Small intestine (tissue), 7 donors: ENCODE results near the gene SH3RF3. TPM values are rescaled to one million over a fixed set of nuclear protein-coding genes. Genes with fewer than 3 reads are reported as not detected.

Experiments
- DNase-seq, 2 donors: peaks; one replicate each; pipeline versions ENCODE4 v3.0.0 to v3.0.0-alpha.2; 2013
- FAIRE-seq: peaks from 2 replicates; lab custom pipeline; 2012; peaks lifted over from hg19 to GRCh38; lab: Jason Lieb, UNC
- H3K27ac ChIP-seq, 3 donors: one replicate each; pipeline ENCODE4 v1.5.1; 2013; ENCODE audit warnings: low read length in 2 of 3, mild to moderate bottlenecking in 2 of 3, control low read depth in 1 of 3, inconsistent platforms in 1 of 3, low read depth in 1 of 3, moderate library complexity in 1 of 3
- H3K27me3 ChIP-seq, 3 donors: one replicate each; pipeline ENCODE4 v1.6.1; 2013; ENCODE audit warnings: low read length in 3 of 3, inconsistent platforms in 1 of 3; ENCODE audit not compliant: control insufficient read depth in 3 of 3, insufficient read depth in 3 of 3
- H3K36me3 ChIP-seq, 3 donors: one replicate each; pipeline ENCODE4 v1.6.1; 2013; ENCODE audit warnings: low read length in 3 of 3, inconsistent platforms in 1 of 3, low read depth in 1 of 3, mild to moderate bottlenecking in 1 of 3, moderate library complexity in 1 of 3; ENCODE audit not compliant: control insufficient read depth in 3 of 3, insufficient read depth in 2 of 3
- H3K4me1 ChIP-seq, 3 donors: one replicate each; pipeline ENCODE4 v1.6.1; 2013; ENCODE audit warnings: low read length in 2 of 3, inconsistent platforms in 1 of 3, low read depth in 1 of 3, mild to moderate bottlenecking in 1 of 3, moderate library complexity in 1 of 3; ENCODE audit not compliant: control insufficient read depth in 3 of 3, insufficient read depth in 2 of 3
- H3K4me3 ChIP-seq, 3 donors: one replicate each; pipeline ENCODE4 v1.5.1; 2013; ENCODE audit warnings: low read length in 3 of 3, control low read depth in 1 of 3, inconsistent platforms in 1 of 3, low read depth in 1 of 3, mild to moderate bottlenecking in 1 of 3, moderate library complexity in 1 of 3
- H3K9me3 ChIP-seq, 2 donors: one replicate each; pipeline ENCODE4 v1.6.1; 2013; ENCODE audit warnings: low read depth in 1 of 2, low read length in 1 of 2; ENCODE audit not compliant: control insufficient read depth in 2 of 2, insufficient read depth in 1 of 2
- WGBS, 3 donors: extraction: QIAGEN DNeasy Blood & Tissue Kit; methylation state at CpG; one replicate each; pipeline ENCODE4 v1.1.7; 2013; 5-methylcytosine and 5-hydroxymethylcytosine counted together
- polyA plus RNA-seq, 4 donors: library from polyadenylated mRNA; stranded (reverse) in 3 of 4; unstranded in 1 of 4; fragments of 200-250 nt in 3 of 4; fragments of 120-200 nt in 1 of 4; gene quantifications; one replicate each; pipeline versions ENCODE4 v1.2.1 to v1.2.3, GENCODE V29; 2013
- donor health status: healthy with polysubstance abuse.
- donor health status: control.
- donor health status: control.
- donor health status: Bipolar disorder and iron deficiency.
- donor health status: healthy.

SH3RF3 gene
- polyA plus RNA-seq, 4 donors, result 0.22 to 3.9 (median 1.2) TPM

DNA sequence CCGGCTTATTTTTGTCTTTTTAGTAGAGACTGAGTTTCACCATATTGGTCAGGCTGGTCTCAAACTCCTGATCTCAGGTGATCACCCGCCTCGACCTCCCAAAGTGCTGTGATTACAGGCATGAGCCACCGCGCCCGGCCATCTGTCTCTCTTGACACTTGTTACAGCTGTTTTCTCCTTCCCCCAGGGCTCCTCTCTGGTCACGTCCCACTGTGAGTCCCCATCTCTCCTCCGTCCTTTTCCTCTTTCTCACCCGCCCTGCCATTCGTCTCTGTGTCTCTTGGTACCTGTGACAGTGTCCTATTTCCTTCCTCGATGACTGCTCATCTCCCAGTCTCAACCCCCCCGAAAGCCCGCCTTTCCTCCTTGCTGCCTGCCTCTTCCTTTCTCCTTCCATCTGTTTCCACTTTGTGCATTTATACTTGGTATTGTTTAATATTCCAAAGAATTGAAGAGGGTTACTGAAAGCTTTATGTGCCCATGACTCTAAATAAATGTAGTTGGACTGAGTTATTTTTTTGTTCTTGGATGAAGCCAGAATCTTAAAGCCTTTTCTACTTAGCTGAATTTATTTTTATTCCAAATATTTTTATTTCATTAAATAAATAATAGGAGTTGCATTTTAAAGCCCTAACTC, 241.5 kb downstream of the SH3RF3 start:
- WGBS, 3 donors, result 77 to 90% (median 84%) methylated on average over 13 of the region's 13 CpGs
- Histone ChIP-seq H3K27me3 (peaks cover 0 to 3% (median 0%) of the 10 kb centered on the region in 3 donors), H3K27ac (no peak overlapping the region), H3K36me3 (no peaks in the 10 kb centered on the region), H3K4me3 (no peak overlapping the region), H3K4me1 (no peaks in the 10 kb centered on the region), H3K9me3 (no peaks in the 10 kb centered on the region)
- FAIRE-seq (no peak), DNase-seq (no peak)

DNA sequence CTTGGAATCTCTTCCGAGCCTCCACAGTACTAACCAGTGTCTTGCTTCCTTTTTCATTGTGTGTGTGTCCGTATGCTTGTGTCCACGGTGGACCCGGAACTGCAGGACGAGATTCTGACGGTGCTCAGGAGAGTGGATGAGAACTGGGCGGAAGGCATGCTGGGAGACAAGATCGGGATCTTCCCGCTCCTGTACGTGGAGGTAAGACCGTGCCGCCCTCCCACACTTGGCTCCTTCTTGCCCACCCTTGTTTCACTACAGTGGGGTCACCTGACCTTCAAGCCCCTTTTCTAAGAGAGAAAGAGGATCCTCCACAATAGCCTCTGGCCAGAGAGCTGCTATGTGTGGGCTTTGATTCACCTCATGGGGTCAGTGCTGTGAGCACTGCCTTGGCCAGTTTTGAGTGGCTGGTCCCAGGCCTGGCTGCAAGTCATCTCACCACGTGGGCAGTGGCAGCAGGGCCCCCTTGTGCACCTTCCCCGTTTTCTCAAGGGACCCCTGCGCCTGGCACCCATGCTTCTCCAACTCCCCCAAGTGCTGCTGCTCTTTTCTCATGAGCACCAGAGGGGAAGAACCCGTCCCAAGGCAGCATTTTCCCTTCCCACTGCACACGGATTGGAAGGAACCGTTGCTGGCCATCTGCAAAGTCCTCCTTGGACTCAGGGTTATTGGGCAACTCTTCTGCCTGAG, 242.6 kb downstream of the SH3RF3 start:
- H3K27me3 ChIP-seq, result peaks cover 0 to 3% (median 0%) of the 10 kb centered on the region in 3 donors
- H3K4me3 ChIP-seq, result no peak overlapping the region
- H3K27ac ChIP-seq, result no peak overlapping the region
- 86 to 90% (median 87%) methylated on average over 18 of the region's 18 CpGs for WGBS, 3 donors
- no peaks in the 10 kb centered on the region for H3K36me3 ChIP-seq
- H3K4me1 ChIP-seq, result no peaks in the 10 kb centered on the region
- DNase-seq, result no peak
- no peak for FAIRE-seq
- H3K9me3 ChIP-seq, result no peaks in the 10 kb centered on the region

DNA sequence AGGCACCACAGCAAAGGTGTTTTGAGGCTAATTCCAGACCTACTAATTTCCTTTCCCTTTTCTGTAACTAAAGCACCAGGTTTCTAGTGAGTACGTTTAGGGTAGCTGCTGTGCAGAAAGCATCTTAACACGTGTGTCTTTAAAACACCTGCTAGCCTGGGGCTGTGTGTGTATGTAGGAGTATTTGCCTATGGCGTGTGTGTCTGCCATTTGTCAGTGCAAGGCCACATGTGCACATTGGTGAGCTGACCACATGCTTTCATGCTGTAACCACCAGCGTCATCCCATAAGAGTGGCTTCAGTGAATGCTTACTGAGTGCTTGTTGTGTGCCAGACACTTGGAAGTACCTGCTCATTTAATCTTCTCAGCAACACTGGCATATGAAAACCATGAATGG, 243.2 kb downstream of the SH3RF3 start:
- DNase-seq (no peak), FAIRE-seq (no peak)
- H3K9me3 ChIP-seq, result no peaks in the 10 kb centered on the region
- no peaks in the 10 kb centered on the region for H3K36me3 ChIP-seq
- no peak overlapping the region for H3K4me3 ChIP-seq
- 85 to 89% (median 87%) methylated on average over 4 of the region's 4 CpGs for WGBS, 3 donors
- no peak overlapping the region for H3K27ac ChIP-seq
- no peaks in the 10 kb centered on the region for H3K4me1 ChIP-seq
- H3K27me3 ChIP-seq, result peaks cover 0 to 3% (median 0%) of the 10 kb centered on the region in 3 donors

GRCh38 chr2:109372614-109373013, 243.6 kb downstream of the SH3RF3 start:
- Histone ChIP-seq H3K27me3 (peaks cover 0 to 3% (median 0%) of the 10 kb centered on the region in 3 donors), H3K4me3 (no peak overlapping the region), H3K4me1 (no peaks in the 10 kb centered on the region), H3K36me3 (no peaks in the 10 kb centered on the region), H3K27ac (no peak overlapping the region), H3K9me3 (no peaks in the 10 kb centered on the region)
- 33 to 64% (median 55%) methylated on average over 7 of the region's 7 CpGs for WGBS, 3 donors
- no peak for FAIRE-seq
- DNase-seq, result peak in 1 of 2 donors; percentile 19

DNA sequence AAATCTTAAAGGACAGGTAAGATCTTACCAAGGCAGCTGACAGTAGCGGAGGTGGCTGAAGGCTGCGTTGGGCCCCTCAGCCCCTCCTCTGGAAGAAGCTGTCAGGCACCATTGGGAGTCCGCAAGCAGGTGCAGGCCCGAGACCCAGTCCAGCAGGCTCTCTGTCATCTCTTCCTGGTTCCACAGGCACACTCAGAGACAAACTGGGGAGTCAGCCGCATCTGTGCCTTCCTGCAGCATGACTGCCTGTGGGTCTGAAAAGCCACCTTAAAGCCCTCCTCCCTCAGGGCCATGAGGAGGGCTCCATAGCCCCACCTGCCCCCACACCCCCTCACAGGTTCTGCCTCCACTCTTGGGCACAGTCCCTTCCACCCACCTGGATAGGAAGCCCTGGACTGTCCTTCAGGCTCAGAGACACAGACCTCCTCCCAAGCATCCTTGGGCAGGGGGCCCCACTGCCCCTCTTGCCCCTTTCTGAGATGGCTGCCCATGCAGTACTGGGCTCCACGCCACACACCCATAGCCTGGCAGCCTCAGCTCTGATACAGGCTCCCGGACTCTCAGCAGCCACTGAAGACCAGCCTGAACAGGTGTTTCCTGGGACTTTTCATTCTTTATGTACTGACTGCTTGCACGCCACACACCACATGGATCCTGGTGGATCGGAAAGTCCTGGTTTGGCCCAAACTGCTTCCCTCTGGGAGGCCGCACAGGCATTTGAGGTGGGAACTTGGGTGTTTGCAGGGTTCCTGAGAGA, 245.0 kb downstream of the SH3RF3 start:
- H3K4me3 ChIP-seq, result no peak overlapping the region
- no peaks in the 10 kb centered on the region for H3K9me3 ChIP-seq
- H3K27me3 ChIP-seq, result peaks cover 0 to 7% (median 0%) of the 10 kb centered on the region in 3 donors
- no peaks in the 10 kb centered on the region for H3K36me3 ChIP-seq
- no peak overlapping the region for H3K27ac ChIP-seq
- no peak for FAIRE-seq
- no peak for DNase-seq
- H3K4me1 ChIP-seq, result no peaks in the 10 kb centered on the region
- 83 to 95% (median 86%) methylated on average over 10 of the region's 10 CpGs for WGBS, 3 donors

DNA sequence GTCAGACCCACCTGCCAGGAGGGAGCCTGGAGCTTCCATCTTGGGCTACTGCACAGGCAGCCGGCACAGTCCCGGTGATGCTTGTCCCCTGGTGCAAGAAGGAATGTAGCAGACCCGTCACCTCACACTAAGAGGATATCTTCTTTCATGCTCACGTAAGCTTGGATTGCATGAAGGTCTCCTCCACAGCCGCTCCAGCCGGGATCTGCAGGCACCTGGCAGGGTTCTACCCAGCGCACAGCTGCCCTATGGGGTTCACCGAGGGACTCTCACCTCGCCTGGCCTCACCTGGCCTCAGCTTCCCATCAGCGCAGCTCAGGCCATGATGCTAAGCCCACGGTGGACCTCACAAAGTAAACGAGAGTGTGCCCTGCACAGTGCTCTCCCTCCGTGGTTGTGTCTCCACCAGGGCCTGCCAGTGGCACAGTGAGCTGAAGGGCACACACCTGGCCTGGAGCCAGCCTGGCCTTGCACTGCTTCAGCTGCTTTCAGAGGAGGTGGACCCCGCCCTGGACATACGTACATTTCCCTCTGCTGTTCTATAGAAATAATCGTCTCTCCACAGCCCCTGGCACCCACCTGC, 245.6 kb downstream of the SH3RF3 start:
- Histone ChIP-seq H3K27me3 (peaks cover 0 to 7% (median 0%) of the 10 kb centered on the region in 3 donors), H3K4me1 (no peaks in the 10 kb centered on the region), H3K4me3 (no peak overlapping the region), H3K27ac (no peak overlapping the region), H3K9me3 (no peaks in the 10 kb centered on the region), H3K36me3 (no peaks in the 10 kb centered on the region)
- FAIRE-seq, result no peak
- no peak for DNase-seq
- 83 to 91% (median 85%) methylated on average over 16 of the region's 16 CpGs for WGBS, 3 donors

GRCh38 chr2:109375131-109375561, 246.1 kb downstream of the SH3RF3 start:
- DNase-seq, result no peak
- H3K9me3 ChIP-seq, result no peaks in the 10 kb centered on the region
- no peak for FAIRE-seq
- H3K4me3 ChIP-seq, result no peak overlapping the region
- 89 to 92% (median 91%) methylated on average over 12 of the region's 12 CpGs for WGBS, 3 donors
- peaks cover 0 to 7% (median 0%) of the 10 kb centered on the region in 3 donors for H3K27me3 ChIP-seq
- H3K4me1 ChIP-seq, result no peaks in the 10 kb centered on the region
- no peak overlapping the region for H3K27ac ChIP-seq
- H3K36me3 ChIP-seq, result no peaks in the 10 kb centered on the region

DNA sequence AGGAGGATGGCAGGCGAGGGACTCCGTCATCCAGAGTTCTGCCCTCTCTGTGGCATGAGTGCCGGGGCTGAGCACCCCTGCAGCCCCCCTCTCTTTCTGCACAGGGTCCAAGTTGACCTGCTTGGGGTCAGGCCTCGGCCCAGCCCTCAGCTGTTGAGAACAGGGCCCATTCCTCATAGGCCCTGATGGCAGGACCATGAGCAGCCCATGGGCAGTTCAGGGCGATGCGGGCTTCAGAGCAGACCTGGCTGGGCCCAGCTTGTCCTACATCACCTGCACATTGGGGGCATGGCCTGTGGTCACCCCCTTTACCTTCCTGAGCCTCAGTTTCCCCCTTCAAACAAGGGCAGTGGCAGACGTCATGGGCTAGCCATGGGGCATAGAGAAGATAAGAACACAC, 246.7 kb downstream of the SH3RF3 start:
- Histone ChIP-seq H3K27ac (no peak overlapping the region), H3K4me1 (no peaks in the 10 kb centered on the region), H3K9me3 (no peaks in the 10 kb centered on the region), H3K4me3 (no peak overlapping the region), H3K36me3 (no peaks in the 10 kb centered on the region), H3K27me3 (peaks cover 0 to 7% (median 0%) of the 10 kb centered on the region in 3 donors)
- DNase-seq (no peak), FAIRE-seq (no peak)
- 87 to 94% (median 90%) methylated on average over 7 of the region's 7 CpGs for WGBS, 3 donors
